ENCODE results near the gene SLC50A1. TPM values are rescaled to one million over a fixed set of nuclear protein-coding genes. Genes with fewer than 3 reads are reported as not detected.

SLC50A1 gene
- polyA plus RNA-seq, 1 donor (not counting 4 experiments of a cell fraction or from before 2014, with no cell fraction given) = 54.5 TPM

GRCh38 chr1:155124503-155125463, 10.9 kb upstream of the SLC50A1 start:
- no peaks in the 10 kb centered on the region for H3K27me3 ChIP-seq (ENCODE audit: control insufficient read depth, extremely low read depth, insufficient read depth, low read length)
- H3K36me3 ChIP-seq (ENCODE audit: control insufficient read depth in 2 of 2, extremely low read depth in 1 of 2, insufficient read depth in 2 of 2, low read length in 2 of 2) = no peaks in the 10 kb centered on the region
- DNase-seq (ENCODE audit: low read depth, low spot score) (peak; percentile 85), FAIRE-seq (no peak)
- dilution Hi-C loops (cut with MboI; ENCODE audit: extremely low pct_ligation_motif_present, low sequenced_read_pairs) = no loop called here
- H3K9ac ChIP-seq (ENCODE audit: control insufficient read depth, extremely low read depth, insufficient read depth, low read length) = peak overlapping the region; percentile 96
- peaks cover 43% of the 10 kb centered on the region for H3K4me1 ChIP-seq (ENCODE audit: control insufficient read depth, extremely low read depth, insufficient read depth, low read length)
- peak overlapping the region in 2 of 3 experiments; percentile 26 to 48 for H3K4me3 ChIP-seq (ENCODE audit: control insufficient read depth in 2 of 3, extremely low read depth in 1 of 3, insufficient read depth in 2 of 3, low read depth in 1 of 3, low read length in 3 of 3)
- H4K20me1 ChIP-seq (ENCODE audit: control insufficient read depth, extremely low read depth, insufficient read depth, low read length) = no peaks in the 10 kb centered on the region
- peak overlapping the region; percentile 84 for H3K27ac ChIP-seq (ENCODE audit: control insufficient read depth, insufficient read depth, low read length)
- peaks cover 17% of the 10 kb centered on the region for H3K79me2 ChIP-seq (ENCODE audit: control insufficient read depth, insufficient read depth, low read length)
- no peak overlapping the region for H2AFZ ChIP-seq (ENCODE audit: control insufficient read depth, low read length)
- TF ChIP-seq EZH2 (IDR thresholded peaks at IDR 0.05; ENCODE audit: low read length) = no peak
- TF ChIP-seq CTCF (optimal IDR thresholded peaks at IDR 0.05 in 1 of 3, IDR thresholded peaks at IDR 0.05 in 1 of 3, conservative IDR thresholded peaks at IDR 0.05 in 1 of 3; ENCODE audit: extremely low read depth in 1 of 3, insufficient read depth in 2 of 3, low read length in 3 of 3) = no peak
- peak overlapping the region; percentile 85 for H3K4me2 ChIP-seq (ENCODE audit: control insufficient read depth, extremely low read depth, insufficient read depth, low read depth, low read length)
- H3K9me3 ChIP-seq (ENCODE audit: control insufficient read depth, low read depth, low read length) = no peaks in the 10 kb centered on the region
- peaks cover 3% of the 10 kb centered on the region for H3K9me1 ChIP-seq (ENCODE audit: control insufficient read depth, extremely low read depth, insufficient read depth, low read length)

- Histone ChIP-seq H3K36me3 (ENCODE audit: control insufficient read depth in 2 of 2, extremely low read depth in 1 of 2, insufficient read depth in 2 of 2, low read length in 2 of 2) (peaks cover 0 to under 1% of the 10 kb centered on the region in 2 experiments), H3K4me3 (ENCODE audit: control insufficient read depth in 2 of 3, extremely low read depth in 1 of 3, insufficient read depth in 2 of 3, low read depth in 1 of 3, low read length in 3 of 3) (peak overlapping the region in 2 of 3 experiments; percentile 6 to 48), H3K79me2 (ENCODE audit: control insufficient read depth, insufficient read depth, low read length) (peaks cover 24% of the 10 kb centered on the region), H4K20me1 (ENCODE audit: control insufficient read depth, extremely low read depth, insufficient read depth, low read length) (no peaks in the 10 kb centered on the region), H3K27ac (ENCODE audit: control insufficient read depth, insufficient read depth, low read length) (peak overlapping the region; percentile 84), H3K9me3 (ENCODE audit: control insufficient read depth, low read depth, low read length) (no peaks in the 10 kb centered on the region), H3K4me1 (ENCODE audit: control insufficient read depth, extremely low read depth, insufficient read depth, low read length) (peaks cover 50% of the 10 kb centered on the region), H3K9me1 (ENCODE audit: control insufficient read depth, extremely low read depth, insufficient read depth, low read length) (peaks cover 3% of the 10 kb centered on the region), H3K27me3 (ENCODE audit: control insufficient read depth, extremely low read depth, insufficient read depth, low read length) (no peaks in the 10 kb centered on the region), H2AFZ (ENCODE audit: control insufficient read depth, low read length) (peak overlapping the region; percentile 16), H3K9ac (ENCODE audit: control insufficient read depth, extremely low read depth, insufficient read depth, low read length) (peak overlapping the region; percentile 96), H3K4me2 (ENCODE audit: control insufficient read depth, extremely low read depth, insufficient read depth, low read depth, low read length) (peak overlapping the region; percentile 85)
- peak in 1 of 3 experiments; percentile 12 for TF ChIP-seq CTCF (optimal IDR thresholded peaks at IDR 0.05 in 1 of 3, IDR thresholded peaks at IDR 0.05 in 1 of 3, conservative IDR thresholded peaks at IDR 0.05 in 1 of 3; ENCODE audit: extremely low read depth in 1 of 3, insufficient read depth in 2 of 3, low read length in 3 of 3)
- TF ChIP-seq EZH2 (IDR thresholded peaks at IDR 0.05; ENCODE audit: low read length) = no peak
- dilution Hi-C loops (cut with MboI; ENCODE audit: extremely low pct_ligation_motif_present, low sequenced_read_pairs) = no loop called here
- peak; percentile 80 for DNase-seq (ENCODE audit: low read depth, low spot score)
- FAIRE-seq = peak; percentile 20
Observed at GRCh38 chr1:155125511-155125945, 10.1 kb upstream of the SLC50A1 start.
